Gastroesophageal sphincter (tissue), 3 donors: ENCODE measurements around the gene HBA1.
"Not testable (repeated sequence)": the region's sequence is repeated elsewhere in the genome, so short reads cannot be mapped to it uniquely, and the experiment has no call there.

ENCODE experiments used
- CTCF ChIP-seq, 4 experiments: fragments of 200-600 bp in 2 of 4; fragments of 450-650 bp in 2 of 4; sonication (generic) in 1 of 4; IDR thresholded peaks; one replicate each; pipeline ENCODE4 v1.5.1; 2017 to 2019; ENCODE audit warnings: antibody characterized with exemption in 4 of 4, mild to moderate bottlenecking in 2 of 4, moderate library complexity in 2 of 4
- EP300 ChIP-seq: sonication (generic); formaldehyde crosslinking; IDR thresholded peaks from one replicate; pipeline ENCODE4 v1.6.1; 2017; ENCODE audit warnings: antibody characterized with exemption, mild to moderate bottlenecking
- POLR2A ChIP-seq, 2 donors: fragments of 450-650 bp; IDR thresholded peaks; one replicate each; pipeline ENCODE4 v1.6.1; 2017; ENCODE audit warnings: antibody characterized with exemption in 2 of 2, mild to moderate bottlenecking in 2 of 2, moderate library complexity in 1 of 2

GRCh38 chr16:173211-173854 is 3.1 kb upstream of the HBA1 start:
- TF ChIP-seq CTCF (IDR thresholded peaks at IDR 0.05); POLR2A (IDR thresholded peaks at IDR 0.05); EP300: not testable (repeated sequence)
